ENCODE data around the gene NKRF.

GRCh38 chrX:119574394-119575266 is 31.6 kb downstream of the NKRF start, which contains the start of gene UBE2A:
- TF ChIP-seq CTCF (conservative IDR thresholded peaks at IDR 0.05; ENCODE audit: low read length) (peak; percentile 32; the same call in 1 of the 2 replicates), EZH2phosphoT487 (IDR thresholded peaks at IDR 0.05; ENCODE audit: borderline replicate concordance) (no peak)
